OCI-LY1 (cell line): Measurements from ENCODE around the gene RBM43.

Experiments
- H2AFZ ChIP-seq: fragments of 200-600 bp; sonication (generic), shearing (Covaris generic); 2 replicates; pipeline ENCODE4 v1.6.0; 2014; ENCODE audit warnings: antibody characterized with exemption, mild to moderate bottlenecking, low read length
- H3F3A ChIP-seq: fragments of 200-600 bp; sonication (generic), shearing (Covaris generic); 2 replicates; pipeline ENCODE4 v1.6.0; 2014; ENCODE audit warnings: mild to moderate bottlenecking, antibody characterized with exemption, low read length, moderate library complexity; ENCODE audit not compliant: insufficient read depth
- H3K27ac ChIP-seq: fragments of 200-600 bp; sonication (generic); 2 replicates; pipeline ENCODE4 v1.5.1; 2014; ENCODE audit warnings: low read length, mixed run types, mild to moderate bottlenecking, low read depth; ENCODE audit not compliant: poor library complexity, severe bottlenecking
- H3K27me3 ChIP-seq: fragments of 200-600 bp; sonication (generic); 2 replicates; pipeline ENCODE4 v1.6.0; 2014; ENCODE audit warnings: antibody characterized with exemption, mild to moderate bottlenecking, low read length, moderate library complexity; ENCODE audit not compliant: insufficient read depth
- H3K36me3 ChIP-seq: fragments of 200-600 bp; sonication (generic); 2 replicates; pipeline ENCODE4 v1.6.1; 2014; ENCODE audit warnings: mild to moderate bottlenecking, antibody characterized with exemption, low read length, moderate library complexity, mixed read lengths; ENCODE audit not compliant: insufficient read depth
- H3K4me1 ChIP-seq: fragments of 200-600 bp; sonication (generic); 2 replicates; pipeline ENCODE4 v1.5.1; 2014; ENCODE audit warnings: mild to moderate bottlenecking, low read length, moderate library complexity; ENCODE audit not compliant: insufficient read depth, severe bottlenecking
- H3K4me2 ChIP-seq: fragments of 200-600 bp; sonication (generic), shearing (Covaris generic); 2 replicates; pipeline ENCODE4 v1.6.1; 2014; ENCODE audit warnings: low read length
- H3K4me3 ChIP-seq: fragments of 200-600 bp; sonication (generic); 2 replicates; pipeline ENCODE4 v1.5.1; 2014; ENCODE audit warnings: low read length, low read depth, mild to moderate bottlenecking, mixed read lengths; ENCODE audit not compliant: poor library complexity, severe bottlenecking
- H3K79me2 ChIP-seq: fragments of 200-600 bp; shearing (Covaris generic); 2 replicates; pipeline ENCODE4 v1.6.1; 2016; ENCODE audit warnings: mixed run types, low read length, mixed read lengths; ENCODE audit not compliant: insufficient read depth
- H3K9ac ChIP-seq: fragments of 200-600 bp; sonication (generic), shearing (Covaris generic); 2 replicates; pipeline ENCODE4 v1.6.1; 2014; ENCODE audit warnings: mild to moderate bottlenecking, low read length, mixed read lengths
- H3K9me2 ChIP-seq: fragments of 200-600 bp; sonication (generic), shearing (Covaris generic); 2 replicates; pipeline ENCODE4 v1.6.1; 2014; ENCODE audit warnings: low read depth, mild to moderate bottlenecking, low read length, mixed read lengths
- H3K9me3 ChIP-seq: fragments of 200-600 bp; shearing (Covaris generic); 2 replicates; pipeline ENCODE4 v1.6.1; 2014; ENCODE audit warnings: low read length, mixed read lengths
- H4K20me1 ChIP-seq: fragments of 200-600 bp; sonication (generic), shearing (Covaris generic); 2 replicates; pipeline ENCODE4 v1.6.0; 2016; ENCODE audit warnings: mild to moderate bottlenecking, low read length; ENCODE audit not compliant: insufficient read depth
- EZH2 ChIP-seq: fragments of 200-600 bp; sonication (generic), shearing (Covaris generic); IDR thresholded peaks from 2 replicates; pipeline ENCODE4 v1.8.0; 2017; ENCODE audit warnings: borderline replicate concordance, mixed run types, mild to moderate bottlenecking, antibody characterized with exemption, low read length, moderate library complexity, mixed read lengths
- TF ChIP-seq, protein P1 (sequence below): fragments of 200-600 bp; sonication (generic), shearing (Covaris generic); IDR thresholded peaks from 2 replicates; pipeline ENCODE4 v1.5.1; 2017; ENCODE audit warnings: mild to moderate bottlenecking, antibody characterized with exemption, low read length, moderate library complexity, mixed read lengths

The RBM43 gene

DNA sequence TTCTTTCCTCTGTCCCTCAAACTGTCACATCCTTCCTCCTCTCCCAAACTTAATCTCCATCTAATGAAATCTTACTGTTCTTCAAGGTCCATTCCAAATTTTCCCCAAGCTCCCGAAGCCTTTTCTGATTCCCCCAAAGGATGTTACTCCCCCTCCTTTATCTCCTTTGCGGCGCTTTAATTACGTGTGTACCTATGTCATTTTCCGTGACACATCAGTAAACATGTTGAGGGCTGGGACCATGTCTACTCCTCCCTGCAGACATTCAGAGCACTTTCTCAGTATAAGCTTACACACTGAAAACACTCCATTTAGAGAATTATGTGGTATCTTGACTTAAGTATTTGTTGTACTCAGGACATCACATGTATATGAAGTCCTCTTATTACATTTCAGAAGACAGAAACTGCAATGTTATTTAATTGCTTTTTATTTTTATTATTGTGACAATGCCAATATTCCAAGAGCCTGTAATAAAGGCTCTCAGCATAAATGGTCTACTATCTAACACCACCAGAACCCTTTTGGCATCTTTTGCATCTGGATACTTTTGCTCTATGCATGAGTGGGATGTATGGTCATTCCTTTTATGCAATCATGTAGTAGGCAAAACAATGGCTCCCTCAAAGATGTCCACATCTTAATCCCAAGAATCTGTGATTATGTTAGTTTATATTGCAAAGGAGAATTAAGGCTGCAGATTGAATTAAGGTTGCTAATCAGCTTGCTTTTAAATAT lies 26.0 kb upstream of the RBM43 start:
- Histone ChIP-seq H2AFZ (no peak overlapping the region), H3K4me1 (peaks cover 27% of the 10 kb centered on the region), H3K4me2 (peak overlapping the region; percentile 78), H3K79me2 (peaks cover 5% of the 10 kb centered on the region; the same call in 1 of the 2 replicates), H3F3A (no peaks in the 10 kb centered on the region), H3K9me2 (no peaks in the 10 kb centered on the region), H3K27me3 (no peaks in the 10 kb centered on the region), H3K9me3 (no peaks in the 10 kb centered on the region), H3K27ac (no peak overlapping the region), H3K36me3 (no peaks in the 10 kb centered on the region), H4K20me1 (no peaks in the 10 kb centered on the region), H3K4me3 (peak overlapping the region; percentile 72), H3K9ac (no peak overlapping the region; the same call in 1 of the 2 replicates)
- TF ChIP-seq, protein P1, sequence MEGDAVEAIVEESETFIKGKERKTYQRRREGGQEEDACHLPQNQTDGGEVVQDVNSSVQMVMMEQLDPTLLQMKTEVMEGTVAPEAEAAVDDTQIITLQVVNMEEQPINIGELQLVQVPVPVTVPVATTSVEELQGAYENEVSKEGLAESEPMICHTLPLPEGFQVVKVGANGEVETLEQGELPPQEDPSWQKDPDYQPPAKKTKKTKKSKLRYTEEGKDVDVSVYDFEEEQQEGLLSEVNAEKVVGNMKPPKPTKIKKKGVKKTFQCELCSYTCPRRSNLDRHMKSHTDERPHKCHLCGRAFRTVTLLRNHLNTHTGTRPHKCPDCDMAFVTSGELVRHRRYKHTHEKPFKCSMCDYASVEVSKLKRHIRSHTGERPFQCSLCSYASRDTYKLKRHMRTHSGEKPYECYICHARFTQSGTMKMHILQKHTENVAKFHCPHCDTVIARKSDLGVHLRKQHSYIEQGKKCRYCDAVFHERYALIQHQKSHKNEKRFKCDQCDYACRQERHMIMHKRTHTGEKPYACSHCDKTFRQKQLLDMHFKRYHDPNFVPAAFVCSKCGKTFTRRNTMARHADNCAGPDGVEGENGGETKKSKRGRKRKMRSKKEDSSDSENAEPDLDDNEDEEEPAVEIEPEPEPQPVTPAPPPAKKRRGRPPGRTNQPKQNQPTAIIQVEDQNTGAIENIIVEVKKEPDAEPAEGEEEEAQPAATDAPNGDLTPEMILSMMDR = no peak
- TF ChIP-seq EZH2 = no peak

- Histone ChIP-seq H3K4me2 (no peak overlapping the region), H3F3A (no peaks in the 10 kb centered on the region), H3K9ac (no peak overlapping the region), H3K36me3 (peaks cover 6% of the 10 kb centered on the region; the same call in 1 of the 2 replicates), H3K79me2 (peaks cover 5% of the 10 kb centered on the region; the same call in 1 of the 2 replicates), H4K20me1 (no peaks in the 10 kb centered on the region), H3K4me3 (no peak overlapping the region), H3K27me3 (no peaks in the 10 kb centered on the region), H3K9me2 (no peaks in the 10 kb centered on the region), H2AFZ (no peak overlapping the region), H3K4me1 (peaks cover 1% of the 10 kb centered on the region), H3K9me3 (no peaks in the 10 kb centered on the region), H3K27ac (no peak overlapping the region)
- TF ChIP-seq, protein P1 = no peak
- TF ChIP-seq EZH2 = no peak
Measured at GRCh38 chr2:151282401-151282800, 20.7 kb upstream of the RBM43 start.

DNA sequence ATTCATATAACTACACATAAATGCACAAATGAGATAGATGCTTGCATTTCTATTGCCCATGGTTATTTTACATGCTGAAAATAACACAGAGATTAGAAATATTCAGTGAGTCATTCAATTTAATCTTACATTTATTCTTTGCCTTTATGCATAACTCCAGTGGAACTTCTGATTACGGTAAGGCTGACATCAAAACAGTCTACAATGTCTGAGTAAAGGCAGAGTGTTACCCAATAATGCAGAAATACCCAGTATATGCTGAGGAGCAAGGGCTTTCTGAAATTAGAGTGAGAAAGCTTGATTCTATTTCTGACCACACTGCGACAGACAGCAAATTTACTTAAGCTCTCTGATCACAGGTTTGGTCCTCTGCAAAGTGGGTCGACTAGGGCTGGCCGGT lies 18.6 kb upstream of the RBM43 start:
- H3K79me2 ChIP-seq = peaks cover 5% of the 10 kb centered on the region; the same call in 1 of the 2 replicates
- peaks cover 6% of the 10 kb centered on the region; the same call in 1 of the 2 replicates for H3K36me3 ChIP-seq
- H4K20me1 ChIP-seq = no peaks in the 10 kb centered on the region
- H3K4me2 ChIP-seq = no peak overlapping the region
- H3K4me3 ChIP-seq = no peak overlapping the region
- H3K9ac ChIP-seq = no peak overlapping the region
- TF ChIP-seq, protein P1 = no peak
- no peak for TF ChIP-seq EZH2
- no peak overlapping the region for H2AFZ ChIP-seq
- no peak overlapping the region for H3K27ac ChIP-seq
- H3K27me3 ChIP-seq = no peaks in the 10 kb centered on the region
- no peaks in the 10 kb centered on the region for H3K4me1 ChIP-seq
- H3K9me2 ChIP-seq = no peaks in the 10 kb centered on the region
- H3F3A ChIP-seq = no peaks in the 10 kb centered on the region
- no peaks in the 10 kb centered on the region for H3K9me3 ChIP-seq
